Vagina (tissue), 2 donors: ENCODE results near the gene PKN1.

Source experiments
- CTCF ChIP-seq, 3 experiments: fragments of 450-650 bp in 2 of 3; fragments of 200-600 bp in 1 of 3; sonication (generic) in 1 of 3; IDR thresholded peaks; one replicate each; pipeline ENCODE4 v1.5.1; 2017 to 2019; ENCODE audit warnings: antibody characterized with exemption in 3 of 3, mild to moderate bottlenecking in 2 of 3, moderate library complexity in 2 of 3
- POLR2A ChIP-seq, 2 donors: fragments of 450-650 bp; IDR thresholded peaks; one replicate each; pipeline ENCODE4 v1.6.1; 2017; ENCODE audit warnings: antibody characterized with exemption in 2 of 2, mild to moderate bottlenecking in 2 of 2, moderate library complexity in 2 of 2
- POLR2AphosphoS5 ChIP-seq, 2 donors: sonication (generic); formaldehyde crosslinking; IDR thresholded peaks; one replicate each; pipeline ENCODE4 v1.9.0; 2017; ENCODE audit warnings: antibody characterized with exemption in 2 of 2, mild to moderate bottlenecking in 2 of 2, low read depth in 1 of 2; ENCODE audit not compliant: insufficient read depth in 1 of 2

GRCh38 chr19:14413693-14414181 lies 19.4 kb upstream of the PKN1 start:
- TF ChIP-seq CTCF (IDR thresholded peaks at IDR 0.05) (no peak), POLR2AphosphoS5 (IDR thresholded peaks at IDR 0.05; ENCODE audit: insufficient read depth in 1 of 2, low read depth in 1 of 2) (no peak), POLR2A (IDR thresholded peaks at IDR 0.05) (no peak)
